Chondrocyte (in vitro differentiated cells): ENCODE results near the gene RASSF1. TPM values are rescaled to one million over a fixed set of nuclear protein-coding genes. Genes with fewer than 3 reads are reported as not detected.

ENCODE experiments used
- DNase-seq: peaks from one replicate; pipeline ENCODE4 v3.0.0; 2021; ENCODE audit warnings: mixed read lengths, low spot score
- H3K27ac Mint-ChIP-seq: one replicate; pipeline ENCODE4 v1.8.0; 2021; ENCODE audit warnings: mild to moderate bottlenecking, moderate library complexity, mixed read lengths; ENCODE audit not compliant: unreplicated experiment
- H3K27me3 Mint-ChIP-seq: 2 replicates; pipeline ENCODE4 v1.8.0; 2021; ENCODE audit warnings: low read depth, mixed read lengths
- H3K36me3 Mint-ChIP-seq: 2 replicates; pipeline ENCODE4 v1.8.0; 2021; ENCODE audit warnings: low read depth, mixed read lengths
- H3K4me1 Mint-ChIP-seq: 2 replicates; pipeline ENCODE4 v1.8.0; 2021; ENCODE audit warnings: low read depth, mild to moderate bottlenecking, mixed read lengths
- H3K4me3 Mint-ChIP-seq: one replicate; pipeline ENCODE4 v1.8.0; 2021; ENCODE audit warnings: mild to moderate bottlenecking, moderate library complexity, mixed read lengths; ENCODE audit not compliant: unreplicated experiment
- H3K9me3 Mint-ChIP-seq: 2 replicates; pipeline ENCODE4 v1.8.0; 2021; ENCODE audit warnings: low read depth, mixed read lengths
- CTCF ChIP-seq: fragments of 200-600 bp; sonication (generic); IDR thresholded peaks from 2 replicates; pipeline ENCODE4 v1.5.0; 2021; ENCODE audit warnings: antibody characterized with exemption, mild to moderate bottlenecking, moderate library complexity
- total RNA-seq: library from RNA; stranded (reverse); gene quantifications from 3 replicates; pipeline ENCODE4 v1.2.1, GENCODE V29; 2021

RASSF1 gene
- total RNA-seq, 1 donor from 2014 or later, result 21.8 TPM

- no peak overlapping the region for H3K27ac Mint-ChIP-seq
These were observed 37.4 kb upstream of the RASSF1 start for GRCh38 chr3:50378024-50378423.

GRCh38 chr3:50375258-50375931 lies 34.8 kb upstream of the RASSF1 start:
- no peaks in the 10 kb centered on the region for H3K9me3 Mint-ChIP-seq
- no peak overlapping the region for H3K27ac Mint-ChIP-seq
- no peaks in the 10 kb centered on the region for H3K4me1 Mint-ChIP-seq

More at GRCh38 chr3:50378024-50378423, 37.4 kb upstream of the RASSF1 start:
- peaks cover 6% of the 10 kb centered on the region for H3K27me3 Mint-ChIP-seq
- no peak for DNase-seq
- no peaks in the 10 kb centered on the region for H3K36me3 Mint-ChIP-seq
- TF ChIP-seq CTCF, result no peak
- no peak overlapping the region for H3K4me3 Mint-ChIP-seq
- peaks cover 9% of the 10 kb centered on the region for H3K4me1 Mint-ChIP-seq
- H3K9me3 Mint-ChIP-seq, result no peaks in the 10 kb centered on the region

GRCh38 chr3:50374363-50375257 lies 34.0 kb upstream of the RASSF1 start:
- no peak overlapping the region for H3K4me3 Mint-ChIP-seq
- H3K27me3 Mint-ChIP-seq, result peaks cover 11% of the 10 kb centered on the region
- H3K9me3 Mint-ChIP-seq, result no peaks in the 10 kb centered on the region
- no peak overlapping the region for H3K27ac Mint-ChIP-seq
- no peaks in the 10 kb centered on the region for H3K4me1 Mint-ChIP-seq
- no peak for TF ChIP-seq CTCF
- H3K36me3 Mint-ChIP-seq, result no peaks in the 10 kb centered on the region
- no peak for DNase-seq

More at GRCh38 chr3:50375258-50375931, 34.8 kb upstream of the RASSF1 start:
- peak; percentile 29 for TF ChIP-seq CTCF
- no peak overlapping the region for H3K4me3 Mint-ChIP-seq
- H3K36me3 Mint-ChIP-seq, result no peaks in the 10 kb centered on the region
- peaks cover 11% of the 10 kb centered on the region for H3K27me3 Mint-ChIP-seq
- no peak for DNase-seq

- Mint-ChIP-seq H3K4me3 (no peak overlapping the region), H3K9me3 (no peaks in the 10 kb centered on the region), H3K36me3 (no peaks in the 10 kb centered on the region), H3K27ac (no peak overlapping the region), H3K4me1 (no peaks in the 10 kb centered on the region), H3K27me3 (peaks cover 9% of the 10 kb centered on the region)
- no peak for DNase-seq
- TF ChIP-seq CTCF, result no peak
These were observed 32.8 kb upstream of the RASSF1 start for GRCh38 chr3:50373146-50374051.
